ENCODE data around the gene SLC35C1.

- TF ChIP-seq EZH2 (IDR thresholded peaks at IDR 0.05; ENCODE audit: low read length) = no peak
- TF ChIP-seq, protein P1, sequence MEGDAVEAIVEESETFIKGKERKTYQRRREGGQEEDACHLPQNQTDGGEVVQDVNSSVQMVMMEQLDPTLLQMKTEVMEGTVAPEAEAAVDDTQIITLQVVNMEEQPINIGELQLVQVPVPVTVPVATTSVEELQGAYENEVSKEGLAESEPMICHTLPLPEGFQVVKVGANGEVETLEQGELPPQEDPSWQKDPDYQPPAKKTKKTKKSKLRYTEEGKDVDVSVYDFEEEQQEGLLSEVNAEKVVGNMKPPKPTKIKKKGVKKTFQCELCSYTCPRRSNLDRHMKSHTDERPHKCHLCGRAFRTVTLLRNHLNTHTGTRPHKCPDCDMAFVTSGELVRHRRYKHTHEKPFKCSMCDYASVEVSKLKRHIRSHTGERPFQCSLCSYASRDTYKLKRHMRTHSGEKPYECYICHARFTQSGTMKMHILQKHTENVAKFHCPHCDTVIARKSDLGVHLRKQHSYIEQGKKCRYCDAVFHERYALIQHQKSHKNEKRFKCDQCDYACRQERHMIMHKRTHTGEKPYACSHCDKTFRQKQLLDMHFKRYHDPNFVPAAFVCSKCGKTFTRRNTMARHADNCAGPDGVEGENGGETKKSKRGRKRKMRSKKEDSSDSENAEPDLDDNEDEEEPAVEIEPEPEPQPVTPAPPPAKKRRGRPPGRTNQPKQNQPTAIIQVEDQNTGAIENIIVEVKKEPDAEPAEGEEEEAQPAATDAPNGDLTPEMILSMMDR (optimal IDR thresholded peaks at IDR 0.05 in 1 of 3, IDR thresholded peaks at IDR 0.05 in 1 of 3, conservative IDR thresholded peaks at IDR 0.05 in 1 of 3; ENCODE audit: extremely low read depth in 1 of 3, insufficient read depth in 2 of 3, low read length in 3 of 3) = no peak
Measured at GRCh38 chr11:45778341-45778740, 26.6 kb upstream of the SLC35C1 start.
